Measurements from ENCODE around the gene H19. TPM values are rescaled to one million over a fixed set of nuclear protein-coding genes. Genes with fewer than 3 reads are reported as not detected.

H19 gene
- total RNA-seq, result over 10,000 TPM in 1 of 9 donors, 1,000 to 10,000 TPM in 7, 100 to 1,000 TPM in 1; 338 to 22,690 (median 1,947) TPM
- polyA plus RNA-seq, result 1,000 to 10,000 TPM; 2,807 to 6,219 (median 3,494) TPM
- long read RNA-seq, donor 1, transcript H19-207 (3 exons, 489 nt), result minor isoform, 789 of 6,541 reads
- long read RNA-seq, donor 1, transcript H19-211 (4 exons, 592 nt), result minor isoform, 238 of 6,541 reads
- long read RNA-seq, donor 1, transcript H19-203 (5 exons, 2,348 nt), result major isoform, 1,375 of 6,541 reads
- long read RNA-seq, donor 1, transcript H19-201 (4 exons, 1,771 nt), result minor isoform, 942 of 6,541 reads
- long read RNA-seq, donor 1, partial matches to known transcripts, result 2,008 of 6,541 reads
- long read RNA-seq, donor 1, other reads (novel, unspliced or antisense), result 1,049 of 6,541 reads
- long read RNA-seq, donor 2, transcript H19-211 (4 exons, 592 nt), result minor isoform, 346 of 9,273 reads
- long read RNA-seq, donor 2, transcript H19-203 (5 exons, 2,348 nt), result major isoform, 1,579 of 9,273 reads
- long read RNA-seq, donor 2, transcript H19-207 (3 exons, 489 nt), result minor isoform, 947 of 9,273 reads
- long read RNA-seq, donor 2, transcript H19-201 (4 exons, 1,771 nt), result minor isoform, 1,232 of 9,273 reads
- long read RNA-seq, donor 2, partial matches to known transcripts, result 3,184 of 9,273 reads
- long read RNA-seq, donor 2, other reads (novel, unspliced or antisense), result 1,837 of 9,273 reads
- long read RNA-seq, donor 3, transcript H19-203 (5 exons, 2,348 nt), result minor isoform, 752 of 4,660 reads
- long read RNA-seq, donor 3, transcript H19-207 (3 exons, 489 nt), result major isoform, 966 of 4,660 reads
- long read RNA-seq, donor 3, transcript H19-211 (4 exons, 592 nt), result minor isoform, 233 of 4,660 reads
- long read RNA-seq, donor 3, transcript H19-201 (4 exons, 1,771 nt), result minor isoform, 557 of 4,660 reads
- long read RNA-seq, donor 3, partial matches to known transcripts, result 1,719 of 4,660 reads
- long read RNA-seq, donor 3, other reads (novel, unspliced or antisense), result 352 of 4,660 reads
- long read RNA-seq, donor 4, transcript H19-203 (5 exons, 2,348 nt), result major isoform, 36 of 92 reads
- long read RNA-seq, donor 4, transcript H19-211 (4 exons, 592 nt), result minor isoform, 13 of 92 reads
- long read RNA-seq, donor 4, transcript H19-207 (3 exons, 489 nt), result minor isoform, 11 of 92 reads
- long read RNA-seq, donor 4, partial matches to known transcripts, result 13 of 92 reads
- long read RNA-seq, donor 4, other reads (novel, unspliced or antisense), result 16 of 92 reads
- long read RNA-seq, donor 5, transcript H19-211 (4 exons, 592 nt), result minor isoform, 9 of 290 reads
- long read RNA-seq, donor 5, transcript H19-202 (5 exons, 2,281 nt), result minor isoform, 24 of 290 reads
- long read RNA-seq, donor 5, transcript H19-207 (3 exons, 489 nt), result minor isoform, 17 of 290 reads
- long read RNA-seq, donor 5, transcript H19-203 (5 exons, 2,348 nt), result major isoform, 198 of 290 reads
- long read RNA-seq, donor 5, partial matches to known transcripts, result 9 of 290 reads
- long read RNA-seq, donor 5, other reads (novel, unspliced or antisense), result 26 of 290 reads
- long read RNA-seq, donor 6, transcript H19-203 (5 exons, 2,348 nt), result major isoform, 8 of 29 reads
- long read RNA-seq, donor 6, partial matches to known transcripts, result 1 of 29 reads
- long read RNA-seq, donor 6, other reads (novel, unspliced or antisense), result 13 of 29 reads
- long read RNA-seq, donor 7, transcript H19-207 (3 exons, 489 nt), result minor isoform, 424 of 5,587 reads
- long read RNA-seq, donor 7, transcript H19-211 (4 exons, 592 nt), result minor isoform, 136 of 5,587 reads
- long read RNA-seq, donor 7, transcript H19-201 (4 exons, 1,771 nt), result major isoform, 1,002 of 5,587 reads
- long read RNA-seq, donor 7, transcript H19-203 (5 exons, 2,348 nt), result minor isoform, 904 of 5,587 reads
- long read RNA-seq, donor 7, partial matches to known transcripts, result 2,133 of 5,587 reads
- long read RNA-seq, donor 7, other reads (novel, unspliced or antisense), result 920 of 5,587 reads
- long read RNA-seq, donor 8, transcript H19-201 (4 exons, 1,771 nt), result minor isoform, 2,636 of 12,790 reads
- long read RNA-seq, donor 8, transcript H19-203 (5 exons, 2,348 nt), result major isoform, 3,142 of 12,790 reads
- long read RNA-seq, donor 8, transcript H19-211 (4 exons, 592 nt), result minor isoform, 375 of 12,790 reads
- long read RNA-seq, donor 8, transcript H19-207 (3 exons, 489 nt), result minor isoform, 657 of 12,790 reads
- long read RNA-seq, donor 8, partial matches to known transcripts, result 4,029 of 12,790 reads
- long read RNA-seq, donor 8, other reads (novel, unspliced or antisense), result 1,707 of 12,790 reads
- long read RNA-seq, donor 9, transcript H19-207 (3 exons, 489 nt), result major isoform, 834 of 3,781 reads
- long read RNA-seq, donor 9, transcript H19-201 (4 exons, 1,771 nt), result minor isoform, 543 of 3,781 reads
- long read RNA-seq, donor 9, transcript H19-203 (5 exons, 2,348 nt), result minor isoform, 696 of 3,781 reads
- long read RNA-seq, donor 9, transcript H19-211 (4 exons, 592 nt), result minor isoform, 192 of 3,781 reads
- long read RNA-seq, donor 9, partial matches to known transcripts, result 1,251 of 3,781 reads
- long read RNA-seq, donor 9, other reads (novel, unspliced or antisense), result 194 of 3,781 reads
- long read RNA-seq, donor 10, transcript H19-203 (5 exons, 2,348 nt), result major isoform, 950 of 4,231 reads
- long read RNA-seq, donor 10, transcript H19-207 (3 exons, 489 nt), result minor isoform, 189 of 4,231 reads
- long read RNA-seq, donor 10, transcript H19-211 (4 exons, 592 nt), result minor isoform, 87 of 4,231 reads
- long read RNA-seq, donor 10, transcript H19-201 (4 exons, 1,771 nt), result minor isoform, 779 of 4,231 reads
- long read RNA-seq, donor 10, partial matches to known transcripts, result 1,010 of 4,231 reads
- long read RNA-seq, donor 10, other reads (novel, unspliced or antisense), result 1,143 of 4,231 reads

DNA sequence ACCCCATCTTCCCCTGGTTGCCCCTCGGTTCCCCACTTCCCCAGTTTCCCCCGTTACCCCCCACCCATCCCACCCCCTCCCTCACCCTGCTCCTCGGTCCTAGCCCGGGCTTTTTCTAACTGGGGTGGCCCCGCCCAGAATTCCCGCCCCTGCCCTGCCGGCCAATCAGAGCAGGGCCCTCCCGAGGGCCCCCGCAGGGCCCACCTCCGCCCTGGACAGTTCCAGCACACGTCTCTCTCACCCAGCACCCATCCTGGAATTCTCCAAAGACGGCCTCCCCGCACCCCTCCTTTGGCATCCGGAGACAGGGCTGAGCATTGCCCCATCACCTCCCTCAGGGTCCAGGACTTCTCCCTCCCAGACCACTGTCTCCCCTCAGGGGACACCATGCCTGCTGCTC lies at the start of gene H19:
TSS of gene H19 (minus strand) at position 88 of the 400 bp plus-strand sequence.
- Histone ChIP-seq H3K36me3 (replicated peaks in 1 of 2) (no peaks in the 10 kb centered on the region), H3K27me3 (no peaks in the 10 kb centered on the region), H3K4me1 (replicated peaks in 1 of 2) (no peaks in the 10 kb centered on the region), H3K9me3 (replicated peaks in 1 of 3) (no peaks in the 10 kb centered on the region), H3K4me3 (no peak within 1 kb of the TSS), H3K27ac (no peak within 1 kb of the TSS)
- WGBS, 4 donors, result no CpG with 5 or more reads among the region's 14 CpGs
- intact Hi-C loops (cut with DNase I), result no loop called here
- no peak for DNase-seq
- no peak for TF ChIP-seq POLR2A (IDR thresholded peaks at IDR 0.05)
- TF ChIP-seq CTCF (IDR thresholded peaks at IDR 0.05), result no peak

- Histone ChIP-seq H3K4me1 (replicated peaks in 1 of 2) (no peaks in the 10 kb centered on the region), H3K36me3 (replicated peaks in 1 of 2) (no peaks in the 10 kb centered on the region), H3K9me3 (replicated peaks in 1 of 3) (no peaks in the 10 kb centered on the region), H3K27me3 (no peaks in the 10 kb centered on the region), H3K4me3 (no peak overlapping the region), H3K27ac (no peak overlapping the region)
- TF ChIP-seq CTCF (IDR thresholded peaks at IDR 0.05) (no peak), POLR2A (IDR thresholded peaks at IDR 0.05) (no peak)
- 69 to 75% (median 70%) methylated on average over 2 of the region's 2 CpGs for WGBS, 4 donors
- no peak for DNase-seq
- intact Hi-C loops (cut with DNase I), result no loop called here
Measured at GRCh38 chr11:2041963-2042362, 44.3 kb upstream of the H19 start.
